ENCODE results near the gene ID4. TPM values are rescaled to one million over a fixed set of nuclear protein-coding genes. Genes with fewer than 3 reads are reported as not detected.

The ID4 gene
- total and polyA plus RNA-seq, 2 of the 4 experiments (the other 2 are of a cell fraction): 3.0 to 3.6 TPM

DNA sequence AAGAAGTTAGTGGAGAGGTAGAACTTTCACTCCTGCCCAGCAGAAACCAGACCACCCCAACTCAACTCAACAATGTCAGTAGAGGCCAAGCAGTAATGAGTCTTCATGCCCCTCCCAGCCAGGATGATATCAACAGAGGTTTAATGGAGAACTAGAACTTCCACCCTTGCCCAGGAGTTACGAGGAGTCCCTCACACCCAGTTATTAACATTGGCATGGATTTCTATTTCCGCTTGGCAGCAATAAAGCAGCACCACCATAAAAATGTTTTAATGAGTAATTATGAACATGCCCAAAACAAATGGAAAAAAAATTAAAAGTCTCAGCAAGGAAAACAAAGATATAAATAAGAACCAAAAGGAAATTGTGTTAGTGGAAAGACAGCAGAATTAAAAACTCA is 40.7 kb upstream of the ID4 start:
- in situ Hi-C loops (cut with MboI; ENCODE audit: low sequenced_read_pairs): no loop called here
- peak overlapping the region; percentile 67; the same call in 1 of the 2 replicates for H2AK5ac ChIP-seq (ENCODE audit: low read depth, low read length)
- H2AFZ ChIP-seq (replicated peaks; ENCODE audit: low read length, poor library complexity): no peak overlapping the region
- 0 out of 2 replicates have a peak overlapping the region, but pooled peaks have one; percentile 38 for H3K23ac ChIP-seq (ENCODE audit: low read depth, low read length)
- H2BK15ac ChIP-seq (ENCODE audit: low read depth, low read length): peak overlapping the region; percentile 80; the same call in 1 of the 3 replicates
- ChIA-PET CTCF (no interaction called here), POLR2A (ENCODE audit: unreplicated experiment) (no interaction called here)
- peak overlapping the region; percentile 48; the same call in 1 of the 2 replicates for H2BK120ac ChIP-seq (ENCODE audit: low read depth, low read length)
- dilution Hi-C loops (cut with HindIII; ENCODE audit: low sequenced_read_pairs, unreplicated experiment): no loop called here
- no peak overlapping the region for H4K5ac ChIP-seq (ENCODE audit: low read depth, low read length)
- H3K9me1 ChIP-seq (ENCODE audit: insufficient read depth, low read length): no peaks in the 10 kb centered on the region
- H3K9me3 ChIP-seq (ENCODE audit: control insufficient read depth, insufficient read depth, low read length): peaks cover 3% of the 10 kb centered on the region
- no peak overlapping the region for H3K14ac ChIP-seq (replicated peaks; ENCODE audit: low read depth, low read length)
- no peak for TF ChIP-seq SMC3 (IDR thresholded peaks at IDR 0.05; ENCODE audit: low read depth, low read length)
- no peak for TF ChIP-seq RFX5 (IDR thresholded peaks at IDR 0.05; ENCODE audit: low read depth, low read length)
- no peak for TF ChIP-seq CEBPB (IDR thresholded peaks at IDR 0.05; ENCODE audit: low read depth, low read length)
- no peak for TF ChIP-seq POLR2A (IDR thresholded peaks at IDR 0.05; ENCODE audit: low read depth, low read length)
- TF ChIP-seq RCOR1 (IDR thresholded peaks at IDR 0.05; ENCODE audit: insufficient replicate concordance, low read length): no peak
- no peak for TF ChIP-seq MAFK (IDR thresholded peaks at IDR 0.05; ENCODE audit: low read depth, low read length)
- no peak for TF ChIP-seq CHD1 (IDR thresholded peaks at IDR 0.05; ENCODE audit: low read depth, low read length)
- TF ChIP-seq, protein P1, sequence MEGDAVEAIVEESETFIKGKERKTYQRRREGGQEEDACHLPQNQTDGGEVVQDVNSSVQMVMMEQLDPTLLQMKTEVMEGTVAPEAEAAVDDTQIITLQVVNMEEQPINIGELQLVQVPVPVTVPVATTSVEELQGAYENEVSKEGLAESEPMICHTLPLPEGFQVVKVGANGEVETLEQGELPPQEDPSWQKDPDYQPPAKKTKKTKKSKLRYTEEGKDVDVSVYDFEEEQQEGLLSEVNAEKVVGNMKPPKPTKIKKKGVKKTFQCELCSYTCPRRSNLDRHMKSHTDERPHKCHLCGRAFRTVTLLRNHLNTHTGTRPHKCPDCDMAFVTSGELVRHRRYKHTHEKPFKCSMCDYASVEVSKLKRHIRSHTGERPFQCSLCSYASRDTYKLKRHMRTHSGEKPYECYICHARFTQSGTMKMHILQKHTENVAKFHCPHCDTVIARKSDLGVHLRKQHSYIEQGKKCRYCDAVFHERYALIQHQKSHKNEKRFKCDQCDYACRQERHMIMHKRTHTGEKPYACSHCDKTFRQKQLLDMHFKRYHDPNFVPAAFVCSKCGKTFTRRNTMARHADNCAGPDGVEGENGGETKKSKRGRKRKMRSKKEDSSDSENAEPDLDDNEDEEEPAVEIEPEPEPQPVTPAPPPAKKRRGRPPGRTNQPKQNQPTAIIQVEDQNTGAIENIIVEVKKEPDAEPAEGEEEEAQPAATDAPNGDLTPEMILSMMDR (conservative IDR thresholded peaks at IDR 0.05; ENCODE audit: low read depth, low read length): no peak
- TF ChIP-seq, protein P2, sequence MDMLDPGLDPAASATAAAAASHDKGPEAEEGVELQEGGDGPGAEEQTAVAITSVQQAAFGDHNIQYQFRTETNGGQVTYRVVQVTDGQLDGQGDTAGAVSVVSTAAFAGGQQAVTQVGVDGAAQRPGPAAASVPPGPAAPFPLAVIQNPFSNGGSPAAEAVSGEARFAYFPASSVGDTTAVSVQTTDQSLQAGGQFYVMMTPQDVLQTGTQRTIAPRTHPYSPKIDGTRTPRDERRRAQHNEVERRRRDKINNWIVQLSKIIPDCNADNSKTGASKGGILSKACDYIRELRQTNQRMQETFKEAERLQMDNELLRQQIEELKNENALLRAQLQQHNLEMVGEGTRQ (IDR thresholded peaks at IDR 0.05; ENCODE audit: low read depth, low read length): no peak
- TF ChIP-seq BHLHE40 (IDR thresholded peaks at IDR 0.05; ENCODE audit: low read depth, low read length): no peak
- TF ChIP-seq RAD21 (IDR thresholded peaks at IDR 0.05; ENCODE audit: low read length): no peak
- TF ChIP-seq, protein P3, sequence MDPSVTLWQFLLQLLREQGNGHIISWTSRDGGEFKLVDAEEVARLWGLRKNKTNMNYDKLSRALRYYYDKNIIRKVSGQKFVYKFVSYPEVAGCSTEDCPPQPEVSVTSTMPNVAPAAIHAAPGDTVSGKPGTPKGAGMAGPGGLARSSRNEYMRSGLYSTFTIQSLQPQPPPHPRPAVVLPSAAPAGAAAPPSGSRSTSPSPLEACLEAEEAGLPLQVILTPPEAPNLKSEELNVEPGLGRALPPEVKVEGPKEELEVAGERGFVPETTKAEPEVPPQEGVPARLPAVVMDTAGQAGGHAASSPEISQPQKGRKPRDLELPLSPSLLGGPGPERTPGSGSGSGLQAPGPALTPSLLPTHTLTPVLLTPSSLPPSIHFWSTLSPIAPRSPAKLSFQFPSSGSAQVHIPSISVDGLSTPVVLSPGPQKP (IDR thresholded peaks at IDR 0.05; ENCODE audit: borderline replicate concordance, low read depth, low read length): no peak
- TF ChIP-seq MAZ (IDR thresholded peaks at IDR 0.05; ENCODE audit: borderline replicate concordance, low read depth, low read length): no peak
- no peak for TF ChIP-seq FOS (IDR thresholded peaks at IDR 0.05; ENCODE audit: low read depth, low read length)
- no peak for TF ChIP-seq NFE2L2 (IDR thresholded peaks at IDR 0.05; ENCODE audit: low read depth, low read length)
- no peak for TF ChIP-seq MXI1 (IDR thresholded peaks at IDR 0.05; ENCODE audit: borderline replicate concordance, low read depth, low read length)
- H4K20me1 ChIP-seq (ENCODE audit: insufficient read depth, low read length): no peaks in the 10 kb centered on the region
- intact Hi-C loops (cut with micrococcal nuclease): no loop called here
- H3K4me3 ChIP-seq (ENCODE audit: insufficient read depth, low read depth, low read length): no peak overlapping the region
- no TSS peak for BruUV-seq (replicated peaks)
- H3K4me2 ChIP-seq (ENCODE audit: low read depth, low read length): no peak overlapping the region
- no peaks in the 10 kb centered on the region for H3K27me3 ChIP-seq (ENCODE audit: control insufficient read depth, insufficient read depth, low read length)
- no peak overlapping the region for H3K18ac ChIP-seq (ENCODE audit: low read depth, low read length)
- no peaks in the 10 kb centered on the region for H3K79me1 ChIP-seq (ENCODE audit: low read depth in 1 of 2, low read length in 2 of 2)
- H4K8ac ChIP-seq (ENCODE audit: low read depth in 2 of 2, low read length in 2 of 2): no peak overlapping the region
- peak overlapping the region; percentile 53; the same call in 1 of the 2 replicates for H2BK20ac ChIP-seq (ENCODE audit: low read depth, low read length)
- ATAC-seq (ENCODE audit: low read depth) (no peak), DNase-seq (no peak)
- no peak overlapping the region for H3K9ac ChIP-seq (ENCODE audit: low read depth, low read length)
- H3K27ac ChIP-seq (ENCODE audit: insufficient read depth, low read length): no peak overlapping the region
- H3K4ac ChIP-seq (ENCODE audit: low read depth, low read length): peak overlapping the region; percentile 35; the same call in 1 of the 2 replicates
- no CpG with 5 or more reads among the region's 2 CpGs for WGBS, 2 experiments (ENCODE audit: extremely low coverage in 2 of 2, insufficient read length in 1 of 2)
- no peak overlapping the region for H2AK9ac ChIP-seq (replicated peaks; ENCODE audit: low read depth, low read length, poor library complexity)
- H3K4me1 ChIP-seq (ENCODE audit: control insufficient read depth, insufficient read depth, low read length): peaks cover 2% of the 10 kb centered on the region
- no peaks in the 10 kb centered on the region for H3K36me3 ChIP-seq (ENCODE audit: control insufficient read depth, insufficient read depth, low read length)
- no peak overlapping the region for H4K91ac ChIP-seq (ENCODE audit: insufficient read depth, low read depth, low read length)
- no peak overlapping the region for H2BK5ac ChIP-seq (ENCODE audit: low read depth, low read length, poor library complexity, severe bottlenecking)
- H3K56ac ChIP-seq (ENCODE audit: extremely low read depth, insufficient read depth, low read length): no peak overlapping the region
